Measurements from ENCODE around the gene PSAT1. TPM values are rescaled to one million over a fixed set of nuclear protein-coding genes. Genes with fewer than 3 reads are reported as not detected.

PSAT1 gene
- total RNA-seq, 1 experiment from 2014 or later = 315 TPM

DNA sequence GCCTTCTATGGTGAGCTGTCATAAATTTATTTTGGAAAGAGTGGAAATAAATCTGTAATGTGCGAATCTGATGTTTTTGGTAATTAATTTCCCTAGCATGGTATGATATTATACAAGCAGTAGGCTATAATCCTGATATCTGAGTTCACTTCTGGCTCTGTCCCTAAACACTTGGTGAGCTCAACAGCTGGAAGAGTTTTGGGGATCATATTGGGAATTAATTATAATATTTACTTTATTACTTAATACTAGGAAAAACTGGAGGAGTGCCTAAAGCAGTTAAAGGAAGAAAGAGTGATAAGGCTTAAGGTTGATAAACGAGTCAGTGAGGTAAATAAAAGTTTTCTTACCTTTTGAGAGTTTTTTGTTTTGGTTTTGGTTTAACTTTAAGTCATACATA lies 34.3 kb upstream of the PSAT1 start:
- POLR2A ChIA-PET (ENCODE audit: unreplicated experiment) = no interaction called here
- no peaks in the 10 kb centered on the region for H3K27me3 ChIP-seq (ENCODE audit: insufficient read depth, low read depth)
- no peaks in the 10 kb centered on the region for H3K9me3 ChIP-seq (ENCODE audit: insufficient read depth, low read depth)
- DNase-seq = no peak
- H4K20me1 ChIP-seq (ENCODE audit: insufficient read depth) = no peaks in the 10 kb centered on the region; the same call in 1 of the 2 replicates
- H3K27ac ChIP-seq = no peak overlapping the region
- no peaks in the 10 kb centered on the region for H3K4me1 ChIP-seq (replicated peaks; ENCODE audit: insufficient read depth)
- BruUV-seq (replicated peaks) = no TSS peak
- H2AFZ ChIP-seq = no peak overlapping the region
- H3K4me3 ChIP-seq = no peak overlapping the region
- intact Hi-C loops (cut with micrococcal nuclease; ENCODE audit: unreplicated experiment) = loop anchor here (5.0 to 10.0 kb wide), 3 partner anchors 35 to 105 kb away; partner anchors contain the start of gene PSAT1
- H3K4me2 ChIP-seq = no peak overlapping the region
- no peaks in the 10 kb centered on the region for H3K9me2 ChIP-seq (ENCODE audit: insufficient read depth)
- peaks cover 4% of the 10 kb centered on the region; the same call in 1 of the 2 replicates for H3F3A ChIP-seq (ENCODE audit: insufficient read depth, low read depth)
- no peak for TF ChIP-seq EZH2 (IDR thresholded peaks at IDR 0.05; ENCODE audit: low read depth)
- CTCF ChIA-PET = no interaction called here
- H3K79me2 ChIP-seq (ENCODE audit: low read depth) = no peaks in the 10 kb centered on the region
- H3K36me3 ChIP-seq (ENCODE audit: low read depth) = 0 out of 2 replicates have a peak, but pooled peaks cover 5% of the 10 kb centered on the region

GRCh38 chr9:78267889-78268288 lies 29.0 kb upstream of the PSAT1 start:
- Histone ChIP-seq H3K9me3 (ENCODE audit: insufficient read depth, low read depth) (no peaks in the 10 kb centered on the region), H3K4me1 (replicated peaks; ENCODE audit: insufficient read depth) (no peaks in the 10 kb centered on the region), H3K4me2 (no peak overlapping the region), H3K4me3 (no peak overlapping the region), H3K27me3 (ENCODE audit: insufficient read depth, low read depth) (no peaks in the 10 kb centered on the region), H3K9me2 (ENCODE audit: insufficient read depth) (no peaks in the 10 kb centered on the region), H3K27ac (no peak overlapping the region), H4K20me1 (ENCODE audit: insufficient read depth) (no peaks in the 10 kb centered on the region), H3K79me2 (ENCODE audit: low read depth) (no peaks in the 10 kb centered on the region), H3F3A (ENCODE audit: insufficient read depth, low read depth) (no peaks in the 10 kb centered on the region), H3K36me3 (ENCODE audit: low read depth) (peaks cover 8% of the 10 kb centered on the region; the same call in 1 of the 2 replicates), H2AFZ (no peak overlapping the region)
- no peak for DNase-seq
- TF ChIP-seq EZH2 (IDR thresholded peaks at IDR 0.05; ENCODE audit: low read depth) = no peak
- TF ChIP-seq CTCF (conservative IDR thresholded peaks at IDR 0.05) = no peak
- ChIA-PET POLR2A (ENCODE audit: unreplicated experiment) (no interaction called here), CTCF (no interaction called here)
- BruUV-seq (replicated peaks) = no TSS peak
- intact Hi-C loops (cut with micrococcal nuclease; ENCODE audit: unreplicated experiment) = loop anchor here (10.0 kb wide), 1 partner anchor 57 kb away; no protein-coding TSS in a partner anchor

GRCh38 chr9:78269784-78270183 lies 27.1 kb upstream of the PSAT1 start:
- no peaks in the 10 kb centered on the region for H3K4me1 ChIP-seq (replicated peaks; ENCODE audit: insufficient read depth)
- H4K20me1 ChIP-seq (ENCODE audit: insufficient read depth) = no peaks in the 10 kb centered on the region
- intact Hi-C loops (cut with micrococcal nuclease; ENCODE audit: unreplicated experiment) = loop anchor here (10.0 kb wide), 1 partner anchor 55 kb away; no protein-coding TSS in a partner anchor
- ChIA-PET CTCF (no interaction called here), POLR2A (ENCODE audit: unreplicated experiment) (no interaction called here)
- TF ChIP-seq CTCF (conservative IDR thresholded peaks at IDR 0.05) (no peak), EZH2 (IDR thresholded peaks at IDR 0.05; ENCODE audit: low read depth) (no peak)
- H3K79me2 ChIP-seq (ENCODE audit: low read depth) = no peaks in the 10 kb centered on the region
- no peak overlapping the region for H2AFZ ChIP-seq
- no peaks in the 10 kb centered on the region for H3F3A ChIP-seq (ENCODE audit: insufficient read depth, low read depth)
- H3K9me3 ChIP-seq (ENCODE audit: insufficient read depth, low read depth) = no peaks in the 10 kb centered on the region
- no peak overlapping the region for H3K27ac ChIP-seq
- no TSS peak for BruUV-seq (replicated peaks)
- H3K4me2 ChIP-seq = no peak overlapping the region
- peaks cover 8% of the 10 kb centered on the region; the same call in 1 of the 2 replicates for H3K36me3 ChIP-seq (ENCODE audit: low read depth)
- no peaks in the 10 kb centered on the region for H3K9me2 ChIP-seq (ENCODE audit: insufficient read depth)
- H3K27me3 ChIP-seq (ENCODE audit: insufficient read depth, low read depth) = no peaks in the 10 kb centered on the region
- DNase-seq = no peak
- H3K4me3 ChIP-seq = no peak overlapping the region

DNA sequence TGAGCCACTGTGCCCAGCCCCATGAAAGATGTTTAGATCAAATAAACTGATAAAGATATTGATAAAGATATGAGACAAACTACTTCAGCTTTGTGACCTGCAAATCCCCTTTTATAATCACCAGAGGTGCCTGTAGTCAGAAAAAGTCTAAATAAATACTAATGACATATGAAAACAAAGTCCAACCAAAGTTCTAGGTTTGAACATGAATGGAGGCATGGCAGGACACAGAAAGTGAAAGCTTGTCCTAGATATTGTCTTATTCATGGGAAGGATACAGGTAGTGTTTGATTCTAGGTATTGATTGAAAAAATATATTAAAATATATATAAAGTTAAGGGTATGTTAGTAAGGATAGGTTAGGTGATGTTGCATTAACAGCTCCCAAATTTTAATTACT lies 24.6 kb upstream of the PSAT1 start:
- POLR2A ChIA-PET (ENCODE audit: unreplicated experiment) = no interaction called here

More for the DNA sequence above, 24.6 kb upstream of the PSAT1 start:
- no peaks in the 10 kb centered on the region for H3K9me2 ChIP-seq (ENCODE audit: insufficient read depth)
- no TSS peak for BruUV-seq (replicated peaks)
- H3K4me3 ChIP-seq = no peak overlapping the region
- no peak overlapping the region for H3K4me2 ChIP-seq
- H3K27me3 ChIP-seq (ENCODE audit: insufficient read depth, low read depth) = no peaks in the 10 kb centered on the region
- DNase-seq = no peak
- H4K20me1 ChIP-seq (ENCODE audit: insufficient read depth) = no peaks in the 10 kb centered on the region
- TF ChIP-seq CTCF (conservative IDR thresholded peaks at IDR 0.05) = no peak
- no peak for TF ChIP-seq EZH2 (IDR thresholded peaks at IDR 0.05; ENCODE audit: low read depth)
- CTCF ChIA-PET = no interaction called here
- H3K79me2 ChIP-seq (ENCODE audit: low read depth) = no peaks in the 10 kb centered on the region
- H2AFZ ChIP-seq = no peak overlapping the region
- no peaks in the 10 kb centered on the region for H3K9me3 ChIP-seq (ENCODE audit: insufficient read depth, low read depth)
- no peaks in the 10 kb centered on the region for H3K4me1 ChIP-seq (replicated peaks; ENCODE audit: insufficient read depth)
- intact Hi-C loops (cut with micrococcal nuclease; ENCODE audit: unreplicated experiment) = no loop called here
- H3K36me3 ChIP-seq (ENCODE audit: low read depth) = peaks cover 4% of the 10 kb centered on the region; the same call in 1 of the 2 replicates
- no peak overlapping the region for H3K27ac ChIP-seq
- H3F3A ChIP-seq (ENCODE audit: insufficient read depth, low read depth) = no peaks in the 10 kb centered on the region

Data from PC-9 (cell line).